Measurements from ENCODE around the gene CADM2. TPM values are rescaled to one million over a fixed set of nuclear protein-coding genes. Genes with fewer than 3 reads are reported as not detected.

Gene CADM2
- total RNA-seq, 4 donors from 2014 or later: 15.6 to 51.8 (median 37.4) TPM

DNA sequence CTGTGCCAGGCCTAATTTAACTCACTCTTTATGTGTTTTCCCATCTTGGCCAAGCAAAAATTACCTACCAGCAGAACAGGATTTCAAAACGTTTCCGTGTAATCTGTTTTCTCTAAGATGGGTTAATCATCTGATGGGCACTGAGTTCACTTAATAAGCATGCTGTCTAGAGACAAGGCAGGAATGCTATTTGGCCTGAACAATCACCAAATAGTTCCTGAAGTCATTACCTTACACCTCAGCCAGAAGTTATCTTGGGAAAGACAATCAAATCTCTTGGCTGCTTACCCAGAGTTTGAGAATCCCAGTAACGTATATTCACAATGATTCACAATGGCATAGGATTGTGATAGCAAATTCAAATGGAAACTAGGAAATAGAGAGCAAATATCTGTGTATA lies 779.1 kb downstream of the CADM2 start:
- 48 to 53% methylated on average over 3 of the region's 3 CpGs for WGBS, 2 donors
- Histone ChIP-seq H3K27ac (no peak overlapping the region), H3K27me3 (no peaks in the 10 kb centered on the region), H3K36me3 (no peaks in the 10 kb centered on the region), H3K4me1 (no peaks in the 10 kb centered on the region), H3K4me3 (no peak overlapping the region), H3K9me3 (no peaks in the 10 kb centered on the region)
- DNase-seq (ENCODE audit: low spot score in 2 of 2): no peak
- TF ChIP-seq EP300 (IDR thresholded peaks at IDR 0.05) (no peak), POLR2A (IDR thresholded peaks at IDR 0.05) (no peak)
- TF ChIP-seq, protein P1, sequence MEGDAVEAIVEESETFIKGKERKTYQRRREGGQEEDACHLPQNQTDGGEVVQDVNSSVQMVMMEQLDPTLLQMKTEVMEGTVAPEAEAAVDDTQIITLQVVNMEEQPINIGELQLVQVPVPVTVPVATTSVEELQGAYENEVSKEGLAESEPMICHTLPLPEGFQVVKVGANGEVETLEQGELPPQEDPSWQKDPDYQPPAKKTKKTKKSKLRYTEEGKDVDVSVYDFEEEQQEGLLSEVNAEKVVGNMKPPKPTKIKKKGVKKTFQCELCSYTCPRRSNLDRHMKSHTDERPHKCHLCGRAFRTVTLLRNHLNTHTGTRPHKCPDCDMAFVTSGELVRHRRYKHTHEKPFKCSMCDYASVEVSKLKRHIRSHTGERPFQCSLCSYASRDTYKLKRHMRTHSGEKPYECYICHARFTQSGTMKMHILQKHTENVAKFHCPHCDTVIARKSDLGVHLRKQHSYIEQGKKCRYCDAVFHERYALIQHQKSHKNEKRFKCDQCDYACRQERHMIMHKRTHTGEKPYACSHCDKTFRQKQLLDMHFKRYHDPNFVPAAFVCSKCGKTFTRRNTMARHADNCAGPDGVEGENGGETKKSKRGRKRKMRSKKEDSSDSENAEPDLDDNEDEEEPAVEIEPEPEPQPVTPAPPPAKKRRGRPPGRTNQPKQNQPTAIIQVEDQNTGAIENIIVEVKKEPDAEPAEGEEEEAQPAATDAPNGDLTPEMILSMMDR (IDR thresholded peaks at IDR 0.05): no peak

DNA sequence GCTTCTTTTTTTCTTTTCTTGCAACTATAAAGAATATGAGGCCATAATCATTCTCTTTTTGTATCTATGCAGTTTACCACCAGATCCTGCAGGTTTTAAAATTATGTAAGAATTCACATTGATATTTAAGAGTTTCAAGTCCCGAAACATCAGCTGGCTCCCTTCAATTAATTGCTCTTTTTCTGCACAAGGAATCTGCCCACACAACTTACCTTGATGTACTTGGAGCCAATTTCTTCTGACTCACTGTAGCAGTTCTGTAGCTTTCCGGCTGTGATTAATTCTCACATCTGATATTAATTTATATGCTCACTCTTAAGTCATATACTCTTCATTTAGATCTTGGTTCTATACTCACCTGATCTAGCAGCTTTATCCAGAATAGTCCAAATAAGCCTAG lies 781.8 kb downstream of the CADM2 start:
- TF ChIP-seq EP300 (IDR thresholded peaks at IDR 0.05): no peak
- TF ChIP-seq, protein P1 (IDR thresholded peaks at IDR 0.05): no peak
- WGBS, 2 donors: 64 to 84% methylated on average over 2 of the region's 2 CpGs

DNA sequence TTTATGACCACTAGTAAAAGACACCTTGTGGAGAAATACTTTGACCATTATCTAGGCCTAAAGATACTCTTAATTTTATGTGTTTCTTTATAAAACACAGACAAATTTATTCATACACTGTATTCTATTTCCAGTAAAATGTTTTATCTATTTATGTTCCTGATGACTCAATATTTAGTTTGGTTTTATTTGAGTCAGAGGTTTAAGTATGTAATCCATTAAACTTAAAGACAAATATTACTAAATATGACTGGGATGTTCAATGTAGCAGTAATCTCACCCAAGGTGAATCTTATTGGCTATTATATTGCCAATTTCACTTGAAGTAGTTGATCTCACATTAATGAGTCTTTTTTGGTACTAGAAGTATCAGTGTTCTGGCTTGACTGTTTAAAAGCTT lies 799.7 kb downstream of the CADM2 start:
- peaks cover 0 to 5% (median 2%) of the 10 kb centered on the region in 4 donors for H3K9me3 ChIP-seq
- H3K27ac ChIP-seq: no peak overlapping the region
- no peak for TF ChIP-seq POLR2A (IDR thresholded peaks at IDR 0.05)
- TF ChIP-seq EP300 (IDR thresholded peaks at IDR 0.05): no peak
- TF ChIP-seq, protein P1 (IDR thresholded peaks at IDR 0.05): no peak
- H3K27me3 ChIP-seq: no peaks in the 10 kb centered on the region
- no peak for DNase-seq (ENCODE audit: low spot score in 2 of 2)
- no peaks in the 10 kb centered on the region for H3K4me1 ChIP-seq
- H3K4me3 ChIP-seq: no peak overlapping the region
- H3K36me3 ChIP-seq: no peaks in the 10 kb centered on the region

More for the DNA sequence above, 781.8 kb downstream of the CADM2 start:
- no peaks in the 10 kb centered on the region for H3K36me3 ChIP-seq
- H3K4me3 ChIP-seq: no peak overlapping the region
- no peak overlapping the region for H3K27ac ChIP-seq
- H3K27me3 ChIP-seq: no peaks in the 10 kb centered on the region
- H3K9me3 ChIP-seq: no peaks in the 10 kb centered on the region
- no peak for DNase-seq (ENCODE audit: low spot score in 2 of 2)
- no peaks in the 10 kb centered on the region for H3K4me1 ChIP-seq

DNA sequence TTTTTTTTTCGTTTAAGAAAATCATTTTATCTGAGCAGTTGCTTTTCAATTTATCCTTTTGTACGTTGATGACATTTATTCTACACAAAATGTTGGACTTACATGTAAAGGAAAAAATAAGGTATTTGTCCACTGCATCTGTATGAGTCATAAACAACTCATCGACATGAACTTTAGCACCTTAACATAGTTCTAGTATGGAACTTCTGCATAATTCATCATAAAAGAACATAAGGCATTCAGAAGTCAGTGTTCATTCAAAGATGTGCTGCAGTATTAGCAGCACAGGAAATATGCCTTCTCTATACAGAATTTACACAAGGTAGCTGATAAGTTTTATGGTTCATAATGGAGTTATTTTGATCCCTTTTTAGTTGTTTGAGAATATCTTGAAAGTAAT lies 801.6 kb downstream of the CADM2 start:
- peaks cover 0 to 5% (median 2%) of the 10 kb centered on the region in 4 donors for H3K9me3 ChIP-seq
- no peaks in the 10 kb centered on the region for H3K36me3 ChIP-seq
- no peak for TF ChIP-seq EP300 (IDR thresholded peaks at IDR 0.05)
- TF ChIP-seq, protein P1 (IDR thresholded peaks at IDR 0.05): no peak
- no peak for TF ChIP-seq POLR2A (IDR thresholded peaks at IDR 0.05)
- no peak overlapping the region for H3K27ac ChIP-seq
- no peak overlapping the region for H3K4me3 ChIP-seq
- no peak for DNase-seq (ENCODE audit: low spot score in 2 of 2)
- 57 to 60% methylated on average over 3 of the region's 3 CpGs for WGBS, 2 donors
- no peaks in the 10 kb centered on the region for H3K4me1 ChIP-seq
- no peaks in the 10 kb centered on the region for H3K27me3 ChIP-seq

DNA sequence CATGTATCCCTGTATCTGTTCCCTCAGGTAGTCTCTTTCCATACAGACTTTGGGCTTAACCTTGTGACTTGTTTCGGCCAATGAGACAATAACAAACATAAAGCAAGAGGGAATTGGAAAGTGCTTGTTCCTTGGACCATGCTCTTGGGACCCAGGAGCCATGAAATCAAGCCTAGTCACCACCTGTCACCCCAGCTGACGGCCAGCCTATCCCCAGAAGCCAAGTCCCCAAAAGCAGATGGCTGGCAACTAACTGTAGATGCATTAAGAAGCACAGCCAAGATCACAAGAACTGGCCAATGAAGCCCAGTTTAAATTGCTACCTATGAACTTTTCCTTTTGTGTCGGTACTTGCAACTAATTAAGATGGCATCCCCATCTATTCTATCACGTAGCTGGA lies 822.0 kb downstream of the CADM2 start:
- TF ChIP-seq POLR2A (IDR thresholded peaks at IDR 0.05): no peak
- TF ChIP-seq EP300 (IDR thresholded peaks at IDR 0.05): no peak
- Histone ChIP-seq H3K27me3 (no peaks in the 10 kb centered on the region), H3K4me3 (no peak overlapping the region), H3K9me3 (no peaks in the 10 kb centered on the region), H3K4me1 (no peaks in the 10 kb centered on the region), H3K27ac (no peak overlapping the region), H3K36me3 (no peaks in the 10 kb centered on the region)
- no peak for DNase-seq (ENCODE audit: low spot score in 2 of 2)
- 87 to 92% methylated on average over 4 of the region's 4 CpGs for WGBS, 2 donors

DNA sequence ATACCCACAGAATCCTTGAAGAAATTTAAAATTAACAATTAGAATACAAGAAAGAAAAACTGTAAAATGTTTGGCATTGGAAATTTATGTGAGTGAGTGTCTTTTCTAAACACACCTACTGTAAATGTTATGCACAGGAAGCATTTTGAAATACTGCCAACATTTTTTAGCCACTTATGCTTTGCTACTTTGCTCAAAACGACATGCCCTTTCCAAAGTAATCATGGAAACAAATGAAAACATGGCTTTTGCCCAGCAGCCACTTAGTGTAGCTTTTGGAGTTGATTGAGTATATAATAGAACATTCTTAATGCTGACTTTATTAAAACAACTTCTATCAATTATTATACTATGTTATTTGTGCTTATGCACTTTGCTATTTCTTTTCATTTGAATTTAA lies 823.0 kb downstream of the CADM2 start:
- no peaks in the 10 kb centered on the region for H3K36me3 ChIP-seq
- H3K4me1 ChIP-seq: no peaks in the 10 kb centered on the region
- TF ChIP-seq POLR2A (IDR thresholded peaks at IDR 0.05) (no peak), EP300 (IDR thresholded peaks at IDR 0.05) (no peak)
- TF ChIP-seq, protein P1 (IDR thresholded peaks at IDR 0.05): no peak
- H3K9me3 ChIP-seq: no peaks in the 10 kb centered on the region
- 3 to 6% methylated on average over 1 of the region's 1 CpG for WGBS, 2 donors
- no peak overlapping the region for H3K4me3 ChIP-seq
- no peaks in the 10 kb centered on the region for H3K27me3 ChIP-seq
- H3K27ac ChIP-seq: no peak overlapping the region
- no peak for DNase-seq (ENCODE audit: low spot score in 2 of 2)
